H1 (cell line): ENCODE measurements around the gene SLC16A8. TPM values are rescaled to one million over a fixed set of nuclear protein-coding genes. Genes with fewer than 3 reads are reported as not detected.

Experiments
- CTCF ChIA-PET: fragments of 300-600 bp; sonication (Branson Sonifier 250); formaldehyde crosslinking; loops from one replicate; lab custom pipeline; 2021; ENCODE audit not compliant: partially characterized antibody; lab: Charles Lee
- POLR2A ChIA-PET: fragments of 300-600 bp; sonication (Branson Sonifier 250); formaldehyde crosslinking; loops from one replicate; lab custom pipeline; 2021; ENCODE audit warnings: inconsistent platforms; ENCODE audit not compliant: partially characterized antibody; lab: Charles Lee
- DNase-seq, 2 experiments: peaks; one replicate each; pipeline versions ENCODE4 v3.0.0 to v3.0.0-alpha.2; 2010 to 2022; ENCODE audit warnings: low spot score in 2 of 2, low read depth in 1 of 2, mixed read lengths in 1 of 2
- FAIRE-seq: peaks from 2 replicates; lab custom pipeline; 2011; peaks lifted over from hg19 to GRCh38; lab: Jason Lieb, UNC
- H2AFZ ChIP-seq: 2 replicates; pipeline ENCODE4 v1.8.1; 2012; ENCODE audit warnings: low read length, inconsistent platforms
- H2AK5ac ChIP-seq: 2 replicates; pipeline ENCODE4 v1.6.1; 2013; ENCODE audit warnings: low read depth, low read length
- H2BK120ac ChIP-seq: replicated peaks from 2 replicates; pipeline ENCODE3; 2013; ENCODE audit warnings: low read depth, low read length, inconsistent platforms
- H2BK12ac ChIP-seq: 2 replicates; pipeline ENCODE4 v1.6.1; 2013; ENCODE audit warnings: low read depth, low read length
- H2BK15ac ChIP-seq: 2 replicates; pipeline ENCODE4 v1.6.1; 2013; ENCODE audit warnings: low read length
- H2BK20ac ChIP-seq: 2 replicates; pipeline ENCODE4 v1.6.1; 2013; ENCODE audit warnings: low read length
- H2BK5ac ChIP-seq: 2 replicates; pipeline ENCODE4 v1.6.1; 2013; ENCODE audit warnings: low read depth, low read length
- H3K14ac ChIP-seq: 2 replicates; pipeline ENCODE4 v1.6.1; 2013; ENCODE audit warnings: inconsistent platforms; ENCODE audit not compliant: insufficient read length
- H3K18ac ChIP-seq: 2 replicates; pipeline ENCODE4 v1.6.1; 2013; ENCODE audit warnings: low read length; ENCODE audit errors: extremely low read depth
- H3K23ac ChIP-seq: 2 replicates; pipeline ENCODE4 v1.6.1; 2013; ENCODE audit warnings: inconsistent platforms; ENCODE audit not compliant: insufficient read length
- H3K23me2 ChIP-seq: 2 replicates; pipeline ENCODE4 v1.6.1; 2013; ENCODE audit warnings: low read depth, low read length
- H3K27ac ChIP-seq: 2 replicates; pipeline ENCODE4 v1.6.1; 2011; ENCODE audit warnings: low read depth, low read length, inconsistent platforms
- H3K27me3 ChIP-seq, 4 experiments: replicated peaks in 1 of 4; 1 replicate in 1 of 4; 2 replicates in 3 of 4; pipeline versions ENCODE4 v1.6.1 to v1.8.1; 2011 to 2013; ENCODE audit warnings: low read length in 3 of 4, mild to moderate bottlenecking in 3 of 4, inconsistent platforms in 2 of 4, mixed read lengths in 2 of 4, moderate library complexity in 1 of 4; ENCODE audit not compliant: control insufficient read depth in 3 of 4, insufficient read depth in 3 of 4; ENCODE audit errors: extremely low read depth in 1 of 4
- H3K36me3 ChIP-seq, 4 experiments: 2 replicates each; pipeline versions ENCODE4 v1.6.1 to v1.8.1; 2011 to 2013; ENCODE audit warnings: mild to moderate bottlenecking in 4 of 4, low read length in 3 of 4, moderate library complexity in 2 of 4, control low read depth in 1 of 4, inconsistent platforms in 1 of 4; ENCODE audit not compliant: insufficient read depth in 4 of 4, control insufficient read depth in 2 of 4
- H3K4ac ChIP-seq: replicated peaks from 2 replicates; pipeline ENCODE3; 2013; ENCODE audit warnings: low read length, low read depth, mixed read lengths, inconsistent platforms; ENCODE audit not compliant: insufficient read length
- H3K4me1 ChIP-seq, 4 experiments: replicated peaks in 1 of 4; 1 replicate in 1 of 4; 2 replicates in 3 of 4; pipeline versions ENCODE4 v1.6.1 to v1.8.1; 2011 to 2013; ENCODE audit warnings: low read length in 3 of 4, inconsistent platforms in 2 of 4, mixed read lengths in 1 of 4; ENCODE audit not compliant: insufficient read depth in 4 of 4, control insufficient read depth in 3 of 4
- H3K4me2 ChIP-seq, 2 experiments: 2 replicates each; pipeline versions ENCODE4 v1.6.1 to v1.8.1; 2011 to 2013; ENCODE audit warnings: low read depth in 2 of 2, low read length in 2 of 2, control low read depth in 1 of 2, inconsistent platforms in 1 of 2, mild to moderate bottlenecking in 1 of 2; ENCODE audit not compliant: insufficient read depth in 1 of 2
- H3K4me3 ChIP-seq, 4 experiments: fragments of 200-600, 300-600 bp in 1 of 4; sonication (generic), shearing (Covaris generic), sonication (Bioruptor Twin) in 1 of 4; 2 replicates each; pipeline versions ENCODE4 v1.5.1 to v1.8.1; 2011 to 2016; ENCODE audit warnings: low read length in 4 of 4, low read depth in 3 of 4, control low read depth in 2 of 4, inconsistent platforms in 2 of 4, mild to moderate bottlenecking in 2 of 4, mixed read lengths in 1 of 4, moderate library complexity in 1 of 4; ENCODE audit not compliant: insufficient read depth in 2 of 4; ENCODE audit errors: extremely low read depth in 1 of 4
- H3K56ac ChIP-seq: replicated peaks from 2 replicates; pipeline ENCODE3; 2013; ENCODE audit warnings: low read depth, mild to moderate bottlenecking, mixed read lengths, low read length, inconsistent platforms; ENCODE audit not compliant: insufficient read length
- H3K79me1 ChIP-seq: 2 replicates; pipeline ENCODE4 v1.6.1; 2013; ENCODE audit warnings: low read depth, low read length, control low read depth
- H3K79me2 ChIP-seq, 2 experiments: 2 replicates each; pipeline versions ENCODE4 v1.6.1 to v1.8.1; 2012 to 2013; ENCODE audit warnings: low read length in 2 of 2, mild to moderate bottlenecking in 2 of 2, inconsistent platforms in 1 of 2; ENCODE audit not compliant: insufficient read depth in 2 of 2, control insufficient read depth in 1 of 2
- H3K9ac ChIP-seq, 4 experiments: replicated peaks in 1 of 4; 1 replicate in 1 of 4; 2 replicates in 3 of 4; pipeline versions ENCODE4 v1.6.1 to v1.8.1; 2011 to 2013; ENCODE audit warnings: low read depth in 3 of 4, low read length in 3 of 4, control low read depth in 2 of 4, mild to moderate bottlenecking in 2 of 4, moderate library complexity in 2 of 4, inconsistent platforms in 1 of 4; ENCODE audit errors: extremely low read depth in 1 of 4
- H3K9me3 ChIP-seq, 2 experiments: 2 replicates each; pipeline versions ENCODE4 v1.6.1 to v1.8.1; 2012 to 2013; ENCODE audit warnings: mild to moderate bottlenecking in 2 of 2, moderate library complexity in 2 of 2, control low read depth in 1 of 2, inconsistent platforms in 1 of 2, low read depth in 1 of 2, low read length in 1 of 2, mixed read lengths in 1 of 2; ENCODE audit not compliant: insufficient read depth in 2 of 2
- H4K20me1 ChIP-seq, 2 experiments: replicated peaks in 1 of 2; 2 replicates each; pipeline versions ENCODE3 to v1.8.1; 2011 to 2013; ENCODE audit warnings: inconsistent platforms in 2 of 2, low read length in 2 of 2, mild to moderate bottlenecking in 1 of 2; ENCODE audit not compliant: insufficient read depth in 2 of 2, control insufficient read depth in 1 of 2
- H4K5ac ChIP-seq: 2 replicates; pipeline ENCODE4 v1.6.1; 2013; ENCODE audit warnings: low read length, low read depth, mixed read lengths, inconsistent platforms; ENCODE audit not compliant: insufficient read length
- H4K8ac ChIP-seq: 2 replicates; pipeline ENCODE4 v1.8.0; 2013; ENCODE audit warnings: mild to moderate bottlenecking, moderate library complexity, low read length, inconsistent platforms; ENCODE audit not compliant: insufficient read depth; ENCODE audit errors: extremely low read depth
- H4K91ac ChIP-seq: replicated peaks from 2 replicates; pipeline ENCODE3; 2013; ENCODE audit warnings: low read length, mixed read lengths, inconsistent platforms; ENCODE audit not compliant: insufficient read length
- ASH2L ChIP-seq: fragments of 200-600, 300-600 bp; sonication (generic); IDR thresholded peaks from one replicate; pipeline ENCODE4 v1.7.1; 2017; ENCODE audit warnings: low read length
- SIX5 ChIP-seq: IDR thresholded peaks from 2 replicates; pipeline ENCODE4 v1.6.1; 2011; ENCODE audit warnings: mild to moderate bottlenecking, low read depth, low read length
- SP4 ChIP-seq: IDR thresholded peaks from 2 replicates; pipeline ENCODE4 v1.6.1; 2012; ENCODE audit warnings: low read length, inconsistent platforms
- WGBS, 2 experiments: shearing (Covaris generic) in 1 of 2; methylation state at CpG; one replicate each; pipeline versions ENCODE4 v1.1.6 to v1.1.7; 2013 to 2015; ENCODE audit warnings: low lambda C conversion rate in 2 of 2, mixed read lengths in 2 of 2, inconsistent platforms in 1 of 2, low coverage in 1 of 2, missing lambda C conversion rate in 1 of 2; ENCODE audit not compliant: insufficient replicate concordance in 2 of 2, insufficient coverage in 1 of 2, insufficient read length in 1 of 2; ENCODE audit errors: extremely low coverage in 1 of 2, missing lambda C conversion rate in 1 of 2; 5-methylcytosine and 5-hydroxymethylcytosine counted together
- polyA plus RNA-seq, 7 experiments: library from polyadenylated mRNA; depleted of rRNA in 3 of 7; stranded (reverse) in 5 of 7; unstranded in 2 of 7; fragments of >200 nt in 5 of 7; fragments of 200-250 nt in 2 of 7; gene quantifications; 1 replicate in 5 of 7; 2 replicates in 1 of 7; 4 replicates in 1 of 7; pipeline versions ENCODE4 v1.2.1 to v1.2.3, GENCODE V29; 2011 to 2013; ENCODE audit warnings: missing spikeins in 2 of 7, mixed read lengths in 2 of 7
- total RNA-seq: library from RNA; stranded (reverse); fragmentation: NEBNext Ultra II Directional; extraction: Animal tissue kit (Norgen Biotek cat#: 25700); gene quantifications from 2 replicates; pipeline ENCODE4 v1.2.1, GENCODE V29; 2021

SLC16A8 gene
- total and polyA plus RNA-seq, 2 of the 8 experiments (the other 6 are each of a cell fraction or from before 2014, with no cell fraction given): 0.70 TPM; not detected in 1

- Histone ChIP-seq H4K91ac (no peak overlapping the region), H3K4me2 (no peak overlapping the region), H3K9me3 (no peaks in the 10 kb centered on the region), H2BK120ac (no peak overlapping the region), H3K23ac (no peak overlapping the region), H4K8ac (no peak overlapping the region), H2AFZ (no peak overlapping the region), H3K4me1 (no peaks in the 10 kb centered on the region), H3K36me3 (no peaks in the 10 kb centered on the region), H2BK12ac (no peak overlapping the region), H3K4ac (no peak overlapping the region), H4K5ac (no peak overlapping the region), H3K14ac (no peak overlapping the region), H3K56ac (no peak overlapping the region), H2AK5ac (no peak overlapping the region), H3K18ac (no peak overlapping the region), H3K79me2 (no peaks in the 10 kb centered on the region), H2BK5ac (no peak overlapping the region), H3K23me2 (no peaks in the 10 kb centered on the region), H4K20me1 (peaks cover 0 to 4% of the 10 kb centered on the region in 2 experiments), H3K27me3 (no peaks in the 10 kb centered on the region), H3K79me1 (no peaks in the 10 kb centered on the region), H3K9ac (no peak overlapping the region), H2BK20ac (no peak overlapping the region), H3K27ac (no peak overlapping the region), H2BK15ac (no peak overlapping the region), H3K4me3 (no peak overlapping the region)
- CTCF ChIA-PET: interaction anchor here (1.1 to 2.3 kb wide), 2 partner anchors 34 to 39 kb away, joined by 4 to 5 read pairs; no protein-coding TSS in a partner anchor
- DNase-seq (no peak), FAIRE-seq (no peak)
- 95% methylated on average over 2 of the region's 2 CpGs; no CpG with 5 or more reads in 1 of the 2 experiments for WGBS, 2 experiments
- POLR2A ChIA-PET: no interaction called here
- TF ChIP-seq ASH2L (no peak), SP4 (no peak), SIX5 (no peak)
Observed at GRCh38 chr22:38131399-38131798, 47.4 kb upstream of the SLC16A8 start.
